ENCODE measurements around the gene CDS2.

DNA sequence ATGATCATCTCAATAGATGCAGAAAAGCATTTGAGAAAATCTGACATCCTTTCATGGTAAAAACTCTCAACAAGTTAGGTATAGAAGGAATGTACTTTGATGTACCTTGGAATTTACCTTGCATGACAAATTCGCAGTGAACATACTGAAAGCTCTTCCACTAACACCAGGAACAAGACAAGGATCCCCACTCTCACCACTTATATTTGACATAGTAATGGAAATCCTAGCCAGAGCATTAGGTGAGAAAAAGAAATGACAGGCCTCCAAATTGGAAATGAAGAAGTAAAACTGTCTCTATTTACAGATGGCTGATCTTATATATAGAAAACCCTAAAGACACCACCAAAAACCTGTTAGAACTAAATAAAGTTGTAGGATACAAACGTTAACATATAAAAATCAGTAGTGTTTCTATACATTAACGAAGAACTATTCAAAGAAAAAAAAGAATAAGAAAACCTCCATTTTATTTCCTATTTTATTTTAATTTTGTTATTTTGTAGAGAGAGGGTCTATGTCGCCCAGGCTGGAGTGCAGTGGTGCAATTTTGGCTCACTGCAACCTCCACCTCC, 34.0 kb upstream of the CDS2 start:
- TF ChIP-seq, protein P1, sequence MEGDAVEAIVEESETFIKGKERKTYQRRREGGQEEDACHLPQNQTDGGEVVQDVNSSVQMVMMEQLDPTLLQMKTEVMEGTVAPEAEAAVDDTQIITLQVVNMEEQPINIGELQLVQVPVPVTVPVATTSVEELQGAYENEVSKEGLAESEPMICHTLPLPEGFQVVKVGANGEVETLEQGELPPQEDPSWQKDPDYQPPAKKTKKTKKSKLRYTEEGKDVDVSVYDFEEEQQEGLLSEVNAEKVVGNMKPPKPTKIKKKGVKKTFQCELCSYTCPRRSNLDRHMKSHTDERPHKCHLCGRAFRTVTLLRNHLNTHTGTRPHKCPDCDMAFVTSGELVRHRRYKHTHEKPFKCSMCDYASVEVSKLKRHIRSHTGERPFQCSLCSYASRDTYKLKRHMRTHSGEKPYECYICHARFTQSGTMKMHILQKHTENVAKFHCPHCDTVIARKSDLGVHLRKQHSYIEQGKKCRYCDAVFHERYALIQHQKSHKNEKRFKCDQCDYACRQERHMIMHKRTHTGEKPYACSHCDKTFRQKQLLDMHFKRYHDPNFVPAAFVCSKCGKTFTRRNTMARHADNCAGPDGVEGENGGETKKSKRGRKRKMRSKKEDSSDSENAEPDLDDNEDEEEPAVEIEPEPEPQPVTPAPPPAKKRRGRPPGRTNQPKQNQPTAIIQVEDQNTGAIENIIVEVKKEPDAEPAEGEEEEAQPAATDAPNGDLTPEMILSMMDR (IDR thresholded peaks at IDR 0.05), result no peak
- TF ChIP-seq POLR2A (IDR thresholded peaks at IDR 0.05), result no peak
